Lower leg skin (tissue), 4 donors: ENCODE results near the gene ZNF362. TPM values are rescaled to one million over a fixed set of nuclear protein-coding genes. Genes with fewer than 3 reads are reported as not detected.
"Not testable (repeated sequence)": the region's sequence is repeated elsewhere in the genome, so short reads cannot be mapped to it uniquely, and the experiment has no call there.

Experiments used
- DNase-seq, 2 donors: peaks; one replicate each; pipeline ENCODE4 v3.0.0-alpha.2; 2019; ENCODE audit warnings: low spot score in 2 of 2
- H3K4me3 ChIP-seq: fragments of 200-600 bp; sonication (generic); 2 replicates; pipeline ENCODE4 v1.5.1; 2017; ENCODE audit warnings: mild to moderate bottlenecking, low read depth; ENCODE audit not compliant: poor library complexity, severe bottlenecking
- CTCF ChIP-seq, 3 donors: fragments of 450-650 bp; IDR thresholded peaks; one replicate each; pipeline ENCODE4 v1.5.1; 2016; ENCODE audit warnings: antibody characterized with exemption in 3 of 3, mild to moderate bottlenecking in 3 of 3, moderate library complexity in 2 of 3
- POLR2A ChIP-seq, 2 donors: fragments of 450-650 bp; IDR thresholded peaks; one replicate each; pipeline ENCODE4 v1.6.1; 2016 to 2017; ENCODE audit warnings: antibody characterized with exemption in 2 of 2, mild to moderate bottlenecking in 1 of 2, moderate library complexity in 1 of 2
- WGBS, 2 donors: methylation state at CpG; one replicate each; pipeline ENCODE4 v1.1.5; 2018; 5-methylcytosine and 5-hydroxymethylcytosine counted together
- intact Hi-C: fragments of 100-400 bp; cut with DNase I; formaldehyde crosslinking; loops from one replicate; pipeline ENCODE4 v1.15.0; 2023; ENCODE audit warnings: low total_unique reads
- total RNA-seq, 4 donors: library from RNA; depleted of rRNA; stranded (reverse); fragments of >200 nt; gene quantifications; one replicate each; pipeline ENCODE4 v1.1.0, GENCODE V29; 2016

ZNF362 gene
- total RNA-seq, 4 donors from 2014 or later, result 7.0 to 24.3 (median 19.9) TPM

GRCh38 chr1:33284049-33284448, 27.8 kb downstream of the ZNF362 start:
- no peak overlapping the region for H3K4me3 ChIP-seq
- peak in 1 of 2 donors; percentile 32 for DNase-seq
- intact Hi-C loops, result loop anchor here (10.0 kb wide), 1 partner anchor 181 kb away; no protein-coding TSS in a partner anchor
- no peak for TF ChIP-seq CTCF (IDR thresholded peaks at IDR 0.05)
- no peak for TF ChIP-seq POLR2A (IDR thresholded peaks at IDR 0.05)
- 82 to 84% methylated on average over 6 of the region's 6 CpGs for WGBS, 2 donors

- WGBS, 2 donors, result 59 to 64% methylated on average over 8 of the region's 8 CpGs
- no peak for TF ChIP-seq POLR2A (IDR thresholded peaks at IDR 0.05)
- no peak overlapping the region for H3K4me3 ChIP-seq
- peak in 1 of 2 donors; percentile 82 for DNase-seq
- intact Hi-C loops, result loop anchor here (10.0 kb wide), 1 partner anchor 178 kb away; no protein-coding TSS in a partner anchor
Observed at GRCh38 chr1:33286451-33287185, 30.3 kb downstream of the ZNF362 start.

GRCh38 chr1:33287317-33287716, 31.0 kb downstream of the ZNF362 start:
- 60 to 65% methylated on average over 2 of the region's 2 CpGs for WGBS, 2 donors
- intact Hi-C loops, result loop anchor here (10.0 kb wide), 1 partner anchor 177 kb away; no protein-coding TSS in a partner anchor
- TF ChIP-seq POLR2A (IDR thresholded peaks at IDR 0.05), result no peak
- TF ChIP-seq CTCF (IDR thresholded peaks at IDR 0.05), result no peak
- no peak overlapping the region for H3K4me3 ChIP-seq
- DNase-seq, result no peak

- H3K4me3 ChIP-seq, result no peak overlapping the region
- TF ChIP-seq POLR2A (IDR thresholded peaks at IDR 0.05), result no peak
- no peak for TF ChIP-seq CTCF (IDR thresholded peaks at IDR 0.05)
- DNase-seq, result peak in 1 of 2 donors; percentile 83
- intact Hi-C loops, result loop anchor here (10.0 kb wide), 1 partner anchor 176 kb away; no protein-coding TSS in a partner anchor
- whole genome bisulfite sequencing, 2 donors, result 87 to 92% methylated on average over 16 of the region's 16 CpGs
Observed at GRCh38 chr1:33288976-33289857, 32.9 kb downstream of the ZNF362 start.

GRCh38 chr1:33289858-33290154, 33.5 kb downstream of the ZNF362 start:
- H3K4me3 ChIP-seq, result no peak overlapping the region
- no peak for DNase-seq
- TF ChIP-seq POLR2A (IDR thresholded peaks at IDR 0.05) (no peak), CTCF (IDR thresholded peaks at IDR 0.05) (no peak)
- intact Hi-C loops, result loop anchor here (10.0 kb wide), 2 partner anchors 175 to 325 kb away; no protein-coding TSS in a partner anchor
- WGBS, 2 donors, result 93 to 96% methylated on average over 3 of the region's 3 CpGs

GRCh38 chr1:33290615-33291014, 34.3 kb downstream of the ZNF362 start:
- WGBS, 2 donors, result 92 to 100% methylated on average over 1 of the region's 2 CpGs
- H3K4me3 ChIP-seq, DNase-seq: not testable (repeated sequence)
- intact Hi-C loops, result loop anchor here (10.0 kb wide), 1 partner anchor 324 kb away; no protein-coding TSS in a partner anchor
